Chondrocyte (in vitro differentiated cells): ENCODE results near the gene SOX4. TPM values are rescaled to one million over a fixed set of nuclear protein-coding genes. Genes with fewer than 3 reads are reported as not detected.
A peak's percentile ranks its signal among the peaks of the same experiment; 100 is the strongest.

Experiments
- DNase-seq: peaks from one replicate; pipeline ENCODE4 v3.0.0; 2021; ENCODE audit warnings: mixed read lengths, low spot score
- H3K27ac Mint-ChIP-seq: one replicate; pipeline ENCODE4 v1.8.0; 2021; ENCODE audit warnings: mild to moderate bottlenecking, moderate library complexity, mixed read lengths; ENCODE audit not compliant: unreplicated experiment
- H3K27me3 Mint-ChIP-seq: 2 replicates; pipeline ENCODE4 v1.8.0; 2021; ENCODE audit warnings: low read depth, mixed read lengths
- H3K36me3 Mint-ChIP-seq: 2 replicates; pipeline ENCODE4 v1.8.0; 2021; ENCODE audit warnings: low read depth, mixed read lengths
- H3K4me1 Mint-ChIP-seq: 2 replicates; pipeline ENCODE4 v1.8.0; 2021; ENCODE audit warnings: low read depth, mild to moderate bottlenecking, mixed read lengths
- H3K4me3 Mint-ChIP-seq: one replicate; pipeline ENCODE4 v1.8.0; 2021; ENCODE audit warnings: mild to moderate bottlenecking, moderate library complexity, mixed read lengths; ENCODE audit not compliant: unreplicated experiment
- H3K9me3 Mint-ChIP-seq: 2 replicates; pipeline ENCODE4 v1.8.0; 2021; ENCODE audit warnings: low read depth, mixed read lengths
- total RNA-seq: library from RNA; stranded (reverse); gene quantifications from 3 replicates; pipeline ENCODE4 v1.2.1, GENCODE V29; 2021
- TF ChIP-seq, protein P1 (sequence below): fragments of 200-600 bp; sonication (generic); IDR thresholded peaks from 2 replicates; pipeline ENCODE4 v1.5.0; 2021; ENCODE audit warnings: antibody characterized with exemption, mild to moderate bottlenecking, moderate library complexity

Gene SOX4
- total RNA-seq, 1 donor from 2014 or later = 61.7 TPM

DNA sequence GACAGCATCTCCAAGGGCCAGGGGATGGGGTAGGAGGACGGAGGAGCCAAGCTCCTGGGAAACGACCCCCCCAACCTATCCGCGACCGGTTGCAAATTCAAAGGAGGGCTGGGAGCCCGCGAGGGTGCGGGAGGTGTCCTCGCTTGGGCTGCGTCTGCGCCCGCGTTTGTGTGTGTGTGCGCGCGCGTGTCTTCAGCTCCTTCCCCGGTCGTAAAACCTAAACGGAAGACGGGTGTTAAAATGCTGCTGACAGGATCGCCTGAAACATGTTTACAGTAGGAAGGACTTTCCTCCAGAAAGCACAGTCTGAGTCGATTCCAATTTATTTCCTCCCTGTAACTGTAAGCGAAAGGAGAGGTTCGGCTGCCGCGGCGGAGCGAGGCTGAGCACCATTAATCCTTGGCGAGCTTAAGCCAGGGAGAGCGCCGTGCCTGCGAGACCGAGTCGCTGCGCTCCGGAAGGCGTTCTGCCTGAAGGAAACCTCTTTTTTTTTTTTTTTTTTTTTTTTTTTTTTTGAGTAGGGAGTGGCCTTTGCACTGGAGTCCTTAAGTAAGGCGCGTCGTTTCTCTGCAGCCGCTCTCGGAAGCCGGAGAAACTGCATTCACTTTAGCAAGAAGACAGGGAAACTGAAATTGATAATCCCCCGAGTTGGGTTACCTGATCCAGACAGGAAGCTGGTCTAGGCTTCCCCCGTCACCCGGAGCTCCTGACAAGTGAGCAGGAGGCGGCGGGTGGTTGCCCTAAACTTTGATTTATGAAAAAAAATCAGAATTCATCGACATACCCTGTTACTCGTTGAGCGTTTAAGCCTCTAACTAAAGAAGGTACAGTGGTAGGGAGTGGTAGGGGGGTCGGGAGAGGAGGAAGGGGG is 4.8 kb upstream of the SOX4 start:
- Mint-ChIP-seq H3K9me3 (peaks cover 4% of the 10 kb centered on the region), H3K27me3 (no peaks in the 10 kb centered on the region), H3K27ac (peak overlapping the region; percentile 96), H3K4me3 (peak overlapping the region; percentile 98), H3K36me3 (peaks cover 4% of the 10 kb centered on the region), H3K4me1 (peaks cover 24% of the 10 kb centered on the region)
- DNase-seq = no peak
- TF ChIP-seq, protein P1, sequence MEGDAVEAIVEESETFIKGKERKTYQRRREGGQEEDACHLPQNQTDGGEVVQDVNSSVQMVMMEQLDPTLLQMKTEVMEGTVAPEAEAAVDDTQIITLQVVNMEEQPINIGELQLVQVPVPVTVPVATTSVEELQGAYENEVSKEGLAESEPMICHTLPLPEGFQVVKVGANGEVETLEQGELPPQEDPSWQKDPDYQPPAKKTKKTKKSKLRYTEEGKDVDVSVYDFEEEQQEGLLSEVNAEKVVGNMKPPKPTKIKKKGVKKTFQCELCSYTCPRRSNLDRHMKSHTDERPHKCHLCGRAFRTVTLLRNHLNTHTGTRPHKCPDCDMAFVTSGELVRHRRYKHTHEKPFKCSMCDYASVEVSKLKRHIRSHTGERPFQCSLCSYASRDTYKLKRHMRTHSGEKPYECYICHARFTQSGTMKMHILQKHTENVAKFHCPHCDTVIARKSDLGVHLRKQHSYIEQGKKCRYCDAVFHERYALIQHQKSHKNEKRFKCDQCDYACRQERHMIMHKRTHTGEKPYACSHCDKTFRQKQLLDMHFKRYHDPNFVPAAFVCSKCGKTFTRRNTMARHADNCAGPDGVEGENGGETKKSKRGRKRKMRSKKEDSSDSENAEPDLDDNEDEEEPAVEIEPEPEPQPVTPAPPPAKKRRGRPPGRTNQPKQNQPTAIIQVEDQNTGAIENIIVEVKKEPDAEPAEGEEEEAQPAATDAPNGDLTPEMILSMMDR = no peak

DNA sequence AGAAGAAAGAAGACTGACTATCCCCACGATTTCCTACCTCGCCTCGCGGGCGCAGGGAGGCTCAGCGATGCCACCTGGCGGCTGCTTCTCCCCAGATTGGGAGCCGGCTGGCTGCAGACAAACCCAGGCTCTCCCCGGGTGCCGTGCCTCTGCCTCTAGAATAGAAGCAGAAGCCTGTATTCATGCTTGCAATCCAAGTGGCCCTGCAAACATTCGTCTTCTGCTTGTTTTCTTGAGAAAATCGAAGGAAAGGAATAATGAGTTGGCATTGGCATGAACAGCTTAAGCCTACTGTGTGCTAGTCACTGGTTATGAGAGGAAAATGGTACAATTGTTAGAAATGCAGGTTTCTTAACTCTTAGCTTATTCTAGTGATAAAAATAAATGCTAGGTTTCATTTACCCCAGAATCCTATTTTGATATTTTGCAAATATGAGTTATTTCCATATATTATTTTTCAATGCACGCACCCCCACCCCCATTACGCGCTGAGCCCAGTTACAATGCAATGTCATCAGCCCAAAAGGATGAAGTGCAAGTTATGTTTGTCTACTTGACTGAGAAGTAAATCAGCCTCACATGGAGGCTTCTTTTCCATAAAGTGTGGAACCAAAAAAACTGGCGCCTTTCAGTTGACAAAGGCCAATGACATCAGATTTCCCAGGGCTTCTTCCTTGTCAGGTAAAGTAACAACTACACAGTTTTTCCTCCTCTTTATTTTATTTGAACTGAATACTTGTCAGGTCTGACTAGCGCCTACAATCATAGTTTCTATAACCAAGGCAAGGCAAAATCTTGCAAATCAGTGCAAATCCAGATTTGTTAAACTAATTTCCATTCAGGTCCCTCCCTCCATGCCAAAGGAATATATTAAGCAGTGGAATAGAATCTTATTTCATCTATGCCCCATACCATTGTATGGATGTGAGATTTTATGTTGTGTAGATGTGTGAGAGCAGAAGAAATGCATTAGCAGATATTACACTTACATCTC is 3.9 kb upstream of the SOX4 start:
- TF ChIP-seq, protein P1 = peak; percentile 97
- H3K36me3 Mint-ChIP-seq = no peaks in the 10 kb centered on the region
- no peak for DNase-seq
- H3K27ac Mint-ChIP-seq = peak overlapping the region; percentile 96
- peaks cover 24% of the 10 kb centered on the region for H3K4me1 Mint-ChIP-seq
- H3K4me3 Mint-ChIP-seq = peak overlapping the region; percentile 98
- no peaks in the 10 kb centered on the region for H3K9me3 Mint-ChIP-seq
- H3K27me3 Mint-ChIP-seq = no peaks in the 10 kb centered on the region

DNA sequence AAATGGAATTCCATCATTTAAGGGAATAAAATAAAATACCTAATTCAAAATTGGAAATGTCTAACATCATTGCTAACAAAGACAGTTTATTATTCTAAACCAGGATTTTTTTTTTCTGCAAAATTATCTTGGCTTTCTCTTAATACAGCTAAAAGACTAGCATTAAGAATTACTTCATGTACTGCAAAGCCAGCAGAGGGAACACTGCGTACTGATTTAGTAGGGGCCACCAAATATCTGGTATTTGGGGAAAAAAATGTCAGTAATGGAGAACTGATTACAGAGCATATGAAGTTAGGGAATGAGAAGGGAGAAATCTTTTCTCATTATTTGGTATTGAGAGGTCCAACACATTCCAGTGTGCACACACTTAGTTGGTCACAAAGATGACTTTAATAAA is 3.2 kb upstream of the SOX4 start:
- no peaks in the 10 kb centered on the region for H3K9me3 Mint-ChIP-seq
- H3K4me1 Mint-ChIP-seq = peaks cover 24% of the 10 kb centered on the region
- no peaks in the 10 kb centered on the region for H3K27me3 Mint-ChIP-seq
- no peak for DNase-seq
- no peak overlapping the region for H3K27ac Mint-ChIP-seq
- no peak overlapping the region for H3K4me3 Mint-ChIP-seq
- no peaks in the 10 kb centered on the region for H3K36me3 Mint-ChIP-seq
- TF ChIP-seq, protein P1 = peak; percentile 54

DNA sequence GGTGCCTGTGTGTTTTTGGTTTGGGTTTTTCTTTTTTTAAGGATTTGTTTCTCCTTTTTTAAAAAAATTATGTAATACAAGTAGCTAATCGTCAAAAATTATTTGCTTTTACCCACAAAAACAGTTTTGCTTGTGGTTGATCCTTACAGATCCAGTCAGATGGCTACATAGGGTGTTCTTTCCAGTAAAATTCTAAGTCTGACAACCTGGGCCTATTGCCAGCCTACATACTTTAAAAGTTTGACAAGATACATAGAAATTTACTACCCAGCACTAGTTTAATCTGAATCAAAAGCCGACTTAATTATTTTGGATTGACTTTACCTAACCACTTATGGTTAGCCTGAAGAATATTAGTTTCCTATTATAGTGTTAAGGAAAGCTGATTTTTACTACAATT is 2.1 kb upstream of the SOX4 start:
- H3K27me3 Mint-ChIP-seq = no peaks in the 10 kb centered on the region
- H3K9me3 Mint-ChIP-seq = no peaks in the 10 kb centered on the region
- peaks cover 22% of the 10 kb centered on the region for H3K4me1 Mint-ChIP-seq
- H3K36me3 Mint-ChIP-seq = peaks cover 7% of the 10 kb centered on the region
- TF ChIP-seq, protein P1 = no peak
- no peak overlapping the region for H3K27ac Mint-ChIP-seq
- H3K4me3 Mint-ChIP-seq = no peak overlapping the region
- DNase-seq = no peak

DNA sequence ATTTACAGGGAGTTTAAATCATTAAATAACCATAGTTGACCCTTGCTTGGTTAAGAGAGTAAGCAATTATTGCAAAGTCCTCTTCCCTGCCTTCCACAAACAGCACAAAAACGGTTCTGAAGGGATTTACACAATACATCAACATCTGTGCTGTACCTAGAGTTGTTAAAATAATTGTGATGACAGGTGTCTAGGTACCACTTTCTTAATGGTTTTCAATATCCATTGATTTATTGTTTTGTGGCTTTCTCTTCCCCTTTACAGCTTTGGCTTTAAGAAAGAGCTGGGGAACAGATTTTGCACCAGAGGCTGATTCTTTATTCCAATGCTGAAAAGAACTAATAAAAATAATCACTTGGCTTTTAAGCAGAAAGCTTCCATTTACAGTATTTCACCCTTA is 598 bp upstream of the SOX4 start:
- peaks cover 13% of the 10 kb centered on the region for H3K4me1 Mint-ChIP-seq
- H3K9me3 Mint-ChIP-seq = no peaks in the 10 kb centered on the region
- no peak for DNase-seq
- peaks cover 15% of the 10 kb centered on the region for H3K36me3 Mint-ChIP-seq
- H3K27ac Mint-ChIP-seq = no peak overlapping the region
- no peaks in the 10 kb centered on the region for H3K27me3 Mint-ChIP-seq
- TF ChIP-seq, protein P1 = no peak
- no peak overlapping the region for H3K4me3 Mint-ChIP-seq
